Fibroblast of lung (primary cell): ENCODE results near the gene TOP1. TPM values are rescaled to one million over a fixed set of nuclear protein-coding genes. Genes with fewer than 3 reads are reported as not detected.

Source experiments
- DNase-seq, 2 donors: peaks; one replicate each; pipeline versions ENCODE4 v3.0.0 to v3.0.0-alpha.2; 2010; ENCODE audit warnings: low read depth in 2 of 2
- H2AFZ ChIP-seq: 2 replicates; pipeline ENCODE4 v1.5.1; 2012; ENCODE audit warnings: low read length, control low read depth, inconsistent platforms
- H3K27ac ChIP-seq: 2 replicates; pipeline ENCODE4 v1.5.1; 2011; ENCODE audit warnings: low read length, control low read depth; ENCODE audit not compliant: insufficient read depth
- H3K27me3 ChIP-seq: 2 replicates; pipeline ENCODE4 v1.5.1; 2011; ENCODE audit warnings: mild to moderate bottlenecking, low read length; ENCODE audit not compliant: control insufficient read depth, insufficient read depth
- H3K36me3 ChIP-seq: 2 replicates; pipeline ENCODE4 v1.5.1; 2011; ENCODE audit warnings: low read length; ENCODE audit not compliant: control insufficient read depth, insufficient read depth
- H3K4me1 ChIP-seq: 2 replicates; pipeline ENCODE4 v1.5.1; 2011; ENCODE audit warnings: low read length; ENCODE audit not compliant: control insufficient read depth, insufficient read depth; ENCODE audit errors: extremely low read depth
- H3K4me2 ChIP-seq: 2 replicates; pipeline ENCODE4 v1.5.1; 2011; ENCODE audit warnings: low read length, control low read depth; ENCODE audit not compliant: insufficient read depth; ENCODE audit errors: extremely low read depth
- H3K4me3 ChIP-seq, 4 experiments: fragments of 200-600 bp in 1 of 4; sonication (generic) in 1 of 4; replicated peaks in 1 of 4; 2 replicates each; pipeline ENCODE4 v1.5.1; 2011 to 2016; ENCODE audit warnings: low read length in 4 of 4, low read depth in 3 of 4, mild to moderate bottlenecking in 3 of 4, control low read depth in 2 of 4, inconsistent platforms in 1 of 4, mixed read lengths in 1 of 4; ENCODE audit not compliant: insufficient read depth in 1 of 4; ENCODE audit errors: control extremely low read depth in 1 of 4
- H3K79me2 ChIP-seq: 2 replicates; pipeline ENCODE4 v1.5.1; 2012; ENCODE audit warnings: mild to moderate bottlenecking, low read length, inconsistent platforms; ENCODE audit not compliant: control insufficient read depth, insufficient read depth
- H3K9ac ChIP-seq: 2 replicates; pipeline ENCODE4 v1.5.1; 2011; ENCODE audit warnings: mild to moderate bottlenecking, low read length, control low read depth; ENCODE audit not compliant: insufficient read depth
- H3K9me3 ChIP-seq: 2 replicates; pipeline ENCODE4 v1.5.1; 2012; ENCODE audit warnings: low read depth, low read length; ENCODE audit not compliant: control insufficient read depth, insufficient read depth
- H4K20me1 ChIP-seq: 2 replicates; pipeline ENCODE4 v1.5.1; 2011; ENCODE audit warnings: low read length; ENCODE audit not compliant: control insufficient read depth, insufficient read depth; ENCODE audit errors: extremely low read depth
- CTCF ChIP-seq, 2 donors: IDR thresholded peaks in 1 of 2; conservative IDR thresholded peaks in 1 of 2; 1 replicate in 1 of 2; 2 replicates in 1 of 2; pipeline ENCODE4 v1.5.1; 2011 to 2012; ENCODE audit warnings: low read length in 2 of 2, control low read depth in 1 of 2, inconsistent platforms in 1 of 2, low read depth in 1 of 2, mild to moderate bottlenecking in 1 of 2
- EZH2 ChIP-seq: IDR thresholded peaks from 2 replicates; pipeline ENCODE4 v1.5.1; 2012; ENCODE audit warnings: low read length, control low read depth, mild to moderate bottlenecking; ENCODE audit errors: missing control alignments
- polyA plus RNA-seq, 2 donors: library from polyadenylated mRNA; depleted of rRNA in 1 of 2; stranded (reverse) in 1 of 2; unstranded in 1 of 2; fragments of >200 nt; gene quantifications; 2 replicates each; pipeline ENCODE4 v1.2.1, GENCODE V29; 2011 to 2012; ENCODE audit warnings: missing spikeins in 1 of 2
- total RNA-seq: library from RNA; depleted of rRNA; stranded (reverse); fragments of >200 nt; gene quantifications from 2 replicates; pipeline ENCODE4 v1.2.1, GENCODE V29; 2014

Gene TOP1
- total and polyA plus RNA-seq, 2 donors (not counting 1 experiment from before 2014, with no cell fraction given) = 18.4 to 35.3 TPM

- Histone ChIP-seq H3K9me3 (no peaks in the 10 kb centered on the region), H4K20me1 (no peaks in the 10 kb centered on the region), H3K79me2 (peaks cover 45% of the 10 kb centered on the region), H3K4me2 (no peak overlapping the region), H3K27ac (no peak overlapping the region), H3K36me3 (no peaks in the 10 kb centered on the region), H3K27me3 (no peaks in the 10 kb centered on the region), H2AFZ (no peak overlapping the region), H3K4me3 (no peak overlapping the region), H3K9ac (no peak overlapping the region), H3K4me1 (peaks cover under 1% of the 10 kb centered on the region)
- DNase-seq = no peak
- no peak for TF ChIP-seq EZH2
Observed at GRCh38 chr20:40996326-40996725, 32.3 kb upstream of the TOP1 start.

GRCh38 chr20:40997116-40997515 lies 31.5 kb upstream of the TOP1 start:
- no peak overlapping the region for H3K4me3 ChIP-seq
- H3K27me3 ChIP-seq = no peaks in the 10 kb centered on the region
- H3K4me1 ChIP-seq = no peaks in the 10 kb centered on the region
- TF ChIP-seq CTCF (conservative IDR thresholded peaks at IDR 0.05 in 1 of 2, IDR thresholded peaks at IDR 0.05 in 1 of 2; ENCODE audit: low read depth in 1 of 2, low read length in 2 of 2) (no peak), EZH2 (no peak)
- no peaks in the 10 kb centered on the region for H3K9me3 ChIP-seq
- peaks cover 50% of the 10 kb centered on the region for H3K79me2 ChIP-seq
- H3K27ac ChIP-seq = no peak overlapping the region
- peak overlapping the region; percentile 35 for H2AFZ ChIP-seq
- no peak for DNase-seq
- no peaks in the 10 kb centered on the region for H3K36me3 ChIP-seq
- H3K9ac ChIP-seq = no peak overlapping the region
- no peaks in the 10 kb centered on the region for H4K20me1 ChIP-seq
- H3K4me2 ChIP-seq = no peak overlapping the region

GRCh38 chr20:40999841-41000240 lies 28.8 kb upstream of the TOP1 start:
- Histone ChIP-seq H3K9me3 (no peaks in the 10 kb centered on the region), H3K36me3 (no peaks in the 10 kb centered on the region), H3K4me1 (peaks cover 11% of the 10 kb centered on the region), H2AFZ (no peak overlapping the region), H3K27ac (no peak overlapping the region), H4K20me1 (no peaks in the 10 kb centered on the region), H3K27me3 (no peaks in the 10 kb centered on the region), H3K79me2 (peaks cover 61% of the 10 kb centered on the region), H3K9ac (no peak overlapping the region), H3K4me3 (no peak overlapping the region), H3K4me2 (no peak overlapping the region)
- TF ChIP-seq EZH2 (no peak), CTCF (conservative IDR thresholded peaks at IDR 0.05 in 1 of 2, IDR thresholded peaks at IDR 0.05 in 1 of 2; ENCODE audit: low read depth in 1 of 2, low read length in 2 of 2) (no peak)
- no peak for DNase-seq
